Panc1 (cell line): ENCODE measurements around the gene MLX. TPM values are rescaled to one million over a fixed set of nuclear protein-coding genes. Genes with fewer than 3 reads are reported as not detected.

Experiments used
- ATAC-seq: fragments of 200-7000 bp; cut with Tn5 transposase; 2 replicates; pipeline ENCODE4 v1.9.1; 2020; ENCODE audit warnings: mild to moderate bottlenecking, moderate library complexity
- BruUV-seq: library from RNA; stranded (reverse); fragments of 400-500 nt; replicated peaks from 2 replicates; lab custom pipeline; 2021; lab: Mats Ljungman, UMichigan
- CTCF ChIA-PET: fragments of 300-600 bp; sonication (Branson Sonifier 250); formaldehyde crosslinking; loops from one replicate; lab custom pipeline; 2022; ENCODE audit warnings: antibody characterized with exemption; lab: Charles Lee
- POLR2A ChIA-PET: fragments of 300-600 bp; sonication (Branson Sonifier 250); formaldehyde crosslinking; loops from one replicate; lab custom pipeline; 2022; ENCODE audit warnings: antibody characterized with exemption; lab: Charles Lee
- DNase-seq: peaks from one replicate; pipeline ENCODE4 v3.0.0-alpha.2; 2010; ENCODE audit warnings: low read depth, low spot score
- H3K27ac ChIP-seq: 2 replicates; pipeline ENCODE4 v1.5.1; 2011; ENCODE audit warnings: mild to moderate bottlenecking, low read length, inconsistent platforms
- H3K27me3 ChIP-seq: fragments of 200-500 bp; sonication (Bioruptor generic); 2 replicates; pipeline ENCODE4 v1.6.0; 2014; ENCODE audit warnings: low read length, inconsistent platforms; ENCODE audit not compliant: control insufficient read depth, insufficient read depth
- H3K36me3 ChIP-seq: fragments of 200-500 bp; sonication (Bioruptor generic); 2 replicates; pipeline ENCODE4 v1.5.1; 2014; ENCODE audit warnings: inconsistent platforms, mild to moderate bottlenecking, low read length, moderate library complexity; ENCODE audit not compliant: control insufficient read depth, insufficient read depth
- H3K4me1 ChIP-seq: 2 replicates; pipeline ENCODE4 v1.5.1; 2011; ENCODE audit warnings: inconsistent platforms, mild to moderate bottlenecking, low read length, moderate library complexity; ENCODE audit not compliant: control insufficient read depth, insufficient read depth
- H3K4me3 ChIP-seq, 2 experiments: 2 replicates each; pipeline ENCODE4 v1.5.1; 2011 to 2012; ENCODE audit warnings: low read depth in 2 of 2, low read length in 2 of 2, mild to moderate bottlenecking in 2 of 2, inconsistent platforms in 1 of 2, moderate library complexity in 1 of 2
- H3K9me3 ChIP-seq: fragments of 200-500 bp; sonication (Bioruptor generic); 2 replicates; pipeline ENCODE4 v1.5.1; 2014; ENCODE audit warnings: low read depth, mild to moderate bottlenecking, inconsistent platforms, low read length, moderate library complexity; ENCODE audit not compliant: control insufficient read depth, insufficient read depth
- CTCF ChIP-seq: fragments of 450-650 bp; IDR thresholded peaks from 2 replicates; pipeline ENCODE4 v1.5.1; 2017; ENCODE audit warnings: mild to moderate bottlenecking
- POLR2AphosphoS5 ChIP-seq: IDR thresholded peaks from 2 replicates; pipeline ENCODE4 v1.6.1; 2012; ENCODE audit warnings: mild to moderate bottlenecking, low read depth, low read length, moderate library complexity
- REST ChIP-seq, 2 experiments: IDR thresholded peaks; 2 replicates each; pipeline ENCODE4 v1.6.1; 2011 to 2012; ENCODE audit warnings: low read depth in 2 of 2, control low read depth in 1 of 2, low read length in 1 of 2, mild to moderate bottlenecking in 1 of 2, moderate library complexity in 1 of 2; ENCODE audit not compliant: insufficient read depth in 1 of 2
- SIN3A ChIP-seq: IDR thresholded peaks from 2 replicates; pipeline ENCODE4 v1.6.1; 2012; ENCODE audit warnings: low read depth, mild to moderate bottlenecking, low read length, moderate library complexity, borderline replicate concordance; ENCODE audit not compliant: insufficient read depth
- TCF7L2 ChIP-seq: IDR thresholded peaks from 2 replicates; pipeline ENCODE4 v1.6.1; 2011; ENCODE audit warnings: mild to moderate bottlenecking, low read depth, low read length, inconsistent platforms
- in situ Hi-C: cut with HindIII; loops from 2 replicates; pipeline ENCODE4 v1.10.0; 2016; ENCODE audit warnings: low sequenced_read_pairs, low pct_unique_long_range_greater_than_20kb
- intact Hi-C: fragments of 100-400 bp; cut with micrococcal nuclease; formaldehyde crosslinking; loops from one replicate; pipeline ENCODE4 v1.10.0; 2022; ENCODE audit not compliant: unreplicated experiment
- total RNA-seq: library from RNA; stranded (reverse); gene quantifications from one replicate; pipeline ENCODE4 v1.2.1, GENCODE V29; 2021; ENCODE audit not compliant: unreplicated experiment

The MLX gene
- total RNA-seq, 1 experiment from 2014 or later, result 35.8 TPM

- ATAC-seq (peak; percentile 64), DNase-seq (no peak)
- POLR2A ChIA-PET, result interaction anchor here (0.6 kb wide), 2 partner anchors 11 to 385 kb away, joined by 4 read pairs; no protein-coding TSS in a partner anchor
- CTCF ChIA-PET, result interaction anchor here (0.6 kb wide), 1 partner anchor 309 kb away, joined by 5 read pairs; no protein-coding TSS in a partner anchor
- no peaks in the 10 kb centered on the region for H3K9me3 ChIP-seq
- intact Hi-C loops (no loop called here), in situ Hi-C loops (no loop called here)
- peaks cover 19% of the 10 kb centered on the region; the same call in 1 of the 2 replicates for H3K4me1 ChIP-seq
- no TSS peak for BruUV-seq
- H3K27me3 ChIP-seq, result no peaks in the 10 kb centered on the region
- H3K27ac ChIP-seq, result peak overlapping the region; percentile 63
- peak overlapping the region; percentile 68 to 69 for H3K4me3 ChIP-seq
- TF ChIP-seq CTCF, result peak; percentile 38
- TF ChIP-seq REST (IDR thresholded peaks at IDR 0.05; ENCODE audit: insufficient read depth in 1 of 2, low read depth in 2 of 2, low read length in 1 of 2), result no peak
- no peaks in the 10 kb centered on the region for H3K36me3 ChIP-seq
Measured at GRCh38 chr17:42553161-42553818, 13.6 kb upstream of the MLX start.

- Histone ChIP-seq H3K4me3 (peak overlapping the region; percentile 68 to 69), H3K36me3 (no peaks in the 10 kb centered on the region), H3K27ac (peak overlapping the region; percentile 63), H3K9me3 (no peaks in the 10 kb centered on the region), H3K4me1 (peaks cover 17% of the 10 kb centered on the region; the same call in 1 of the 2 replicates), H3K27me3 (no peaks in the 10 kb centered on the region)
- TF ChIP-seq TCF7L2 (no peak), POLR2AphosphoS5 (no peak), CTCF (no peak), REST (IDR thresholded peaks at IDR 0.05; ENCODE audit: insufficient read depth in 1 of 2, low read depth in 2 of 2, low read length in 1 of 2) (no peak), SIN3A (no peak)
- POLR2A ChIA-PET, result interaction anchor here (0.6 kb wide), 2 partner anchors 11 to 384 kb away, joined by 4 read pairs; no protein-coding TSS in a partner anchor
- DNase-seq (no peak), ATAC-seq (peak; percentile 57)
- intact Hi-C loops (no loop called here), in situ Hi-C loops (no loop called here)
- no TSS peak for BruUV-seq
- CTCF ChIA-PET, result interaction anchor here (0.6 kb wide), 2 partner anchors 309 to 526 kb away, joined by 5 to 6 read pairs; no protein-coding TSS in a partner anchor
Measured at GRCh38 chr17:42553866-42554249, 13.0 kb upstream of the MLX start.
